ENCODE measurements around the gene TBX6. TPM values are rescaled to one million over a fixed set of nuclear protein-coding genes. Genes with fewer than 3 reads are reported as not detected.

The TBX6 gene
- total and polyA plus RNA-seq, 10 of the 15 experiments (the other 5 are each of a cell fraction or from before 2014, with no cell fraction given): 0.08 to 0.90 (median 0.31) TPM; not detected in 2

GRCh38 chr16:30096105-30096861 lies 4.6 kb upstream of the TBX6 start, which contains the start of gene YPEL3 (continued):
- no peak for TF ChIP-seq SIX5 (IDR thresholded peaks at IDR 0.05; ENCODE audit: low read depth, low read length, severe bottlenecking)
- TF ChIP-seq GABPA (IDR thresholded peaks at IDR 0.05; ENCODE audit: low read depth): no peak
- TF ChIP-seq BACH1 (IDR thresholded peaks at IDR 0.05; ENCODE audit: borderline replicate concordance): peak; percentile 26
- TF ChIP-seq ZNF217 (IDR thresholded peaks at IDR 0.05): no peak
- peak; percentile 52; the same call in 1 of the 2 replicates for TF ChIP-seq DPF2 (IDR thresholded peaks at IDR 0.05)
- TF ChIP-seq ASH2L (IDR thresholded peaks at IDR 0.05; ENCODE audit: borderline replicate concordance, low read depth): no peak
- TF ChIP-seq RBBP5 (conservative IDR thresholded peaks at IDR 0.05): no peak
- no peak for TF ChIP-seq IRF4 (IDR thresholded peaks at IDR 0.05; ENCODE audit: low read depth, low read length)
- TF ChIP-seq POLR2AphosphoS2 (IDR thresholded peaks at IDR 0.05; ENCODE audit: low read depth, low read length): 0 out of 2 replicates have a peak, but pooled peaks have one; percentile 11
- peak; percentile 86 for TF ChIP-seq POLR2A (IDR thresholded peaks at IDR 0.05; ENCODE audit: low read depth, low read length)
- TF ChIP-seq CBX5 (IDR thresholded peaks at IDR 0.05; ENCODE audit: low read depth): no peak
- no peak for TF ChIP-seq ZSCAN29 (IDR thresholded peaks at IDR 0.05)
- no peak for TF ChIP-seq E2F8 (IDR thresholded peaks at IDR 0.05; ENCODE audit: low read depth, partially characterized antibody)
- TF ChIP-seq CTCF (IDR thresholded peaks at IDR 0.05 in 2 of 3, conservative IDR thresholded peaks at IDR 0.05 in 1 of 3; ENCODE audit: control insufficient read depth in 2 of 3, extremely low read depth in 1 of 3, insufficient read depth in 1 of 3, low read depth in 3 of 3, low read length in 3 of 3): no peak
- no peak for TF ChIP-seq USF2 (IDR thresholded peaks at IDR 0.05; ENCODE audit: borderline replicate concordance, low read depth, low read length)
- no peak for TF ChIP-seq MYC (IDR thresholded peaks at IDR 0.05; ENCODE audit: insufficient read depth, insufficient read length, insufficient replicate concordance, low read length, severe bottlenecking)
- no peak for TF ChIP-seq TAF1 (IDR thresholded peaks at IDR 0.05; ENCODE audit: borderline replicate concordance, low read depth, low read length)
- TF ChIP-seq STAT1 (conservative IDR thresholded peaks at IDR 0.05): no peak
- TF ChIP-seq HCFC1 (IDR thresholded peaks at IDR 0.05; ENCODE audit: low read length): no peak
- TF ChIP-seq, protein P1, sequence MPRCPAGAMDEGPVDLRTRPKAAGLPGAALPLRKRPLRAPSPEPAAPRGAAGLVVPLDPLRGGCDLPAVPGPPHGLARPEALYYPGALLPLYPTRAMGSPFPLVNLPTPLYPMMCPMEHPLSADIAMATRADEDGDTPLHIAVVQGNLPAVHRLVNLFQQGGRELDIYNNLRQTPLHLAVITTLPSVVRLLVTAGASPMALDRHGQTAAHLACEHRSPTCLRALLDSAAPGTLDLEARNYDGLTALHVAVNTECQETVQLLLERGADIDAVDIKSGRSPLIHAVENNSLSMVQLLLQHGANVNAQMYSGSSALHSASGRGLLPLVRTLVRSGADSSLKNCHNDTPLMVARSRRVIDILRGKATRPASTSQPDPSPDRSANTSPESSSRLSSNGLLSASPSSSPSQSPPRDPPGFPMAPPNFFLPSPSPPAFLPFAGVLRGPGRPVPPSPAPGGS (IDR thresholded peaks at IDR 0.05; ENCODE audit: borderline replicate concordance, insufficient read depth, low read depth, low read length, poor library complexity, severe bottlenecking): no peak
- TF ChIP-seq LARP7 (IDR thresholded peaks at IDR 0.05): peak; percentile 52; the same call in 1 of the 2 replicates
- TF ChIP-seq CEBPB (IDR thresholded peaks at IDR 0.05; ENCODE audit: borderline replicate concordance in 1 of 2, low read depth in 2 of 2, low read length in 2 of 2): no peak
- peak; percentile 59; the same call in 1 of the 2 replicates for TF ChIP-seq POLR2AphosphoS5 (IDR thresholded peaks at IDR 0.05; ENCODE audit: low read length)
- no peak for TF ChIP-seq TBL1XR1 (IDR thresholded peaks at IDR 0.05; ENCODE audit: low read depth, low read length)
- no peak for TF ChIP-seq SPI1 (IDR thresholded peaks at IDR 0.05; ENCODE audit: borderline replicate concordance, insufficient read depth, low read depth, low read length)

Measured in GM12878 (cell line).